K562 (cell line): ENCODE measurements around the gene GALNT12. TPM values are rescaled to one million over a fixed set of nuclear protein-coding genes. Genes with fewer than 3 reads are reported as not detected.
A peak's percentile ranks its signal among the peaks of the same experiment; 100 is the strongest.

Experiments
- ATAC-seq: fragments of 200-7000 bp; cut with Tn5 transposase; 3 replicates; pipeline ENCODE4 v1.9.1; 2020; ENCODE audit warnings: moderate library complexity
- BruUV-seq: library from RNA; stranded (reverse); fragments of 400-500 nt; replicated peaks from 2 replicates; lab custom pipeline; 2021; lab: Mats Ljungman, UMichigan
- CTCF ChIA-PET: fragments of 300-600 bp; formaldehyde crosslinking; extraction: SDS; loops from one replicate; lab custom pipeline; 2021; ENCODE audit warnings: low intra/inter-chr PET ratio; lab: Yijun Ruan, JAX
- POLR2A ChIA-PET: fragments of 300-600, 350-650 bp; sonication (Branson Sonifier 250); formaldehyde crosslinking; extraction: SDS; loops from one replicate; lab custom pipeline; 2021; ENCODE audit warnings: antibody characterized with exemption, inconsistent platforms; lab: Yijun Ruan, JAX
- DNase-seq, 4 experiments: peaks; one replicate each; pipeline versions ENCODE4 v3.0.0 to v3.0.0-alpha.2; 2011 to 2018; ENCODE audit warnings: low spot score in 3 of 4, mixed read lengths in 3 of 4; ENCODE audit errors: extremely low read depth in 1 of 4
- FAIRE-seq: peaks from 2 replicates; lab custom pipeline; 2011; peaks lifted over from hg19 to GRCh38; lab: Jason Lieb, UNC
- H2AFZ ChIP-seq: 2 replicates; pipeline ENCODE4 v1.6.0; 2011; ENCODE audit warnings: low read depth, low read length, control low read depth, inconsistent platforms
- H3K27ac ChIP-seq: fragments of 200-600 bp; 3 replicates; pipeline ENCODE4 v1.8.0; 2011; ENCODE audit warnings: low read depth, mild to moderate bottlenecking, control low read depth, inconsistent platforms, low read length, moderate library complexity, mixed read lengths; ENCODE audit errors: extremely low read depth
- H3K27me3 ChIP-seq, 2 experiments: fragments of 300-600 bp in 1 of 2; 2 replicates in 1 of 2; 3 replicates in 1 of 2; pipeline versions ENCODE4 v1.6.0 to v1.8.0; 2011; ENCODE audit warnings: inconsistent platforms in 2 of 2, low read length in 2 of 2, mild to moderate bottlenecking in 1 of 2, mixed read lengths in 1 of 2, moderate library complexity in 1 of 2; ENCODE audit not compliant: control insufficient read depth in 2 of 2, insufficient read depth in 2 of 2
- H3K36me3 ChIP-seq: fragments of 300-600 bp; 3 replicates; pipeline ENCODE4 v1.8.0; 2011; ENCODE audit warnings: mild to moderate bottlenecking, low read length, inconsistent platforms; ENCODE audit not compliant: control insufficient read depth, insufficient read depth
- H3K4me1 ChIP-seq, 2 experiments: fragments of 200-600 bp in 1 of 2; replicated peaks in 1 of 2; 2 replicates in 1 of 2; 3 replicates in 1 of 2; pipeline versions ENCODE4 v1.5.1 to v1.8.0; 2011; ENCODE audit warnings: inconsistent platforms in 2 of 2, low read length in 2 of 2, mild to moderate bottlenecking in 1 of 2, mixed read lengths in 1 of 2, moderate library complexity in 1 of 2; ENCODE audit not compliant: control insufficient read depth in 2 of 2, insufficient read depth in 2 of 2
- H3K4me2 ChIP-seq: 2 replicates; pipeline ENCODE4 v1.6.1; 2011; ENCODE audit warnings: low read length, control low read depth, inconsistent platforms, mixed read lengths; ENCODE audit not compliant: insufficient read depth
- H3K4me3 ChIP-seq: fragments of 200-600 bp; sonication (generic), shearing (Covaris generic); 2 replicates; pipeline ENCODE4 v1.5.1; 2016; ENCODE audit warnings: control low read depth, inconsistent platforms
- H3K79me2 ChIP-seq: fragments of 200-600 bp; 3 replicates; pipeline ENCODE4 v1.8.0; 2011; ENCODE audit warnings: low read length, inconsistent platforms; ENCODE audit not compliant: control insufficient read depth, insufficient read depth
- H3K9ac ChIP-seq, 2 experiments: 2 replicates each; pipeline versions ENCODE4 v1.6.0 to v1.6.1; 2011; ENCODE audit warnings: low read depth in 2 of 2, low read length in 2 of 2, control low read depth in 1 of 2, inconsistent platforms in 1 of 2, mild to moderate bottlenecking in 1 of 2, mixed read lengths in 1 of 2; ENCODE audit not compliant: insufficient read depth in 1 of 2
- H3K9me1 ChIP-seq: one replicate; pipeline ENCODE4 v1.6.0; 2011; ENCODE audit warnings: inconsistent platforms, mild to moderate bottlenecking, low read length, moderate library complexity; ENCODE audit not compliant: control insufficient read depth, insufficient read depth
- H3K9me3 ChIP-seq: replicated peaks from 2 replicates; pipeline ENCODE4 v1.5.1; 2011; ENCODE audit warnings: low read depth, low read length, inconsistent platforms; ENCODE audit not compliant: control insufficient read depth, insufficient read depth
- H4K20me1 ChIP-seq: replicated peaks from 2 replicates; pipeline ENCODE4 v1.6.1; 2011; ENCODE audit warnings: low read length, inconsistent platforms, mixed read lengths; ENCODE audit not compliant: control insufficient read depth, insufficient read depth
- CHD1 ChIP-seq: fragments of 200-600 bp; sonication (generic); IDR thresholded peaks from one replicate; pipeline ENCODE4 v1.6.1; 2012; ENCODE audit warnings: mild to moderate bottlenecking, moderate library complexity, low read length, inconsistent platforms
- MYNN ChIP-seq, 2 experiments: sonication (generic); formaldehyde crosslinking in 1 of 2; IDR thresholded peaks; 2 replicates each; pipeline versions ENCODE4 v1.5.0 to v1.6.1; 2016 to 2020; ENCODE audit warnings: antibody characterized with exemption in 1 of 2, missing genetic modification reagents in 1 of 2
- ZNF584 ChIP-seq: fragments of 200-800 bp; sonication (Bioruptor generic); IDR thresholded peaks from 2 replicates; pipeline ENCODE4 v1.6.1; 2016; ENCODE audit warnings: low read depth, mild to moderate bottlenecking, missing genetic modification characterization, missing compliant biosample characterization
- WGBS: fragments of 100-300 bp; shearing (Covaris generic); methylation state at CpG from one replicate; pipeline ENCODE4 v1.1.6; 2016; ENCODE audit warnings: low coverage, mixed read lengths; ENCODE audit not compliant: insufficient coverage; ENCODE audit errors: missing lambda C conversion rate; 5-methylcytosine and 5-hydroxymethylcytosine counted together
- in situ Hi-C: fragments of 300-500 bp; cut with MboI; formaldehyde crosslinking; loops from 4 replicates; pipeline ENCODE4 v1.15.0; 2018; ENCODE audit warnings: inconsistent platforms, mixed read lengths
- intact Hi-C: fragments of 100-400 bp; cut with micrococcal nuclease; formaldehyde crosslinking; loops from 2 replicates; pipeline ENCODE4 v1.14.2; 2022
- polyA plus RNA-seq, 8 experiments: library from polyadenylated mRNA; depleted of rRNA in 4 of 8; stranded (reverse) in 5 of 8; unstranded in 3 of 8; fragments of >200 nt; fragmentation: Nextera tagmentation in 2 of 8; fragmentation: Illumina TruSeq in 1 of 8; extraction: Ambion mirVana in 2 of 8; extraction: Trizol in 1 of 8; gene quantifications; 2 replicates each; pipeline versions ENCODE4 v1.2.1 to v1.2.3, GENCODE V29; 2011 to 2014; ENCODE audit warnings: inconsistent platforms in 1 of 8, missing spikeins in 1 of 8
- total RNA-seq, 7 experiments: library from RNA; depleted of rRNA in 6 of 7; stranded (reverse); fragments of >200 nt in 6 of 7; fragmentation: Illumina TruSeq in 2 of 7; extraction: Trizol in 2 of 7; gene quantifications; 2 replicates each; pipeline versions ENCODE4 v1.2.1 to v1.2.3, GENCODE V29; 2011 to 2021; ENCODE audit warnings: low replicate concordance in 1 of 7
- TF ChIP-seq, protein P1 (sequence below), 2 experiments: IDR thresholded peaks; 2 replicates each; pipeline ENCODE4 v1.6.1; 2012; ENCODE audit warnings: improper control_type of control experiment in 2 of 2, low read depth in 2 of 2, low read length in 2 of 2, borderline replicate concordance in 1 of 2

Gene GALNT12
- total and polyA plus RNA-seq, 9 of the 15 experiments (the other 6 are each of a cell fraction or from before 2014, with no cell fraction given) = 29.7 to 82.9 (median 44.2) TPM

DNA sequence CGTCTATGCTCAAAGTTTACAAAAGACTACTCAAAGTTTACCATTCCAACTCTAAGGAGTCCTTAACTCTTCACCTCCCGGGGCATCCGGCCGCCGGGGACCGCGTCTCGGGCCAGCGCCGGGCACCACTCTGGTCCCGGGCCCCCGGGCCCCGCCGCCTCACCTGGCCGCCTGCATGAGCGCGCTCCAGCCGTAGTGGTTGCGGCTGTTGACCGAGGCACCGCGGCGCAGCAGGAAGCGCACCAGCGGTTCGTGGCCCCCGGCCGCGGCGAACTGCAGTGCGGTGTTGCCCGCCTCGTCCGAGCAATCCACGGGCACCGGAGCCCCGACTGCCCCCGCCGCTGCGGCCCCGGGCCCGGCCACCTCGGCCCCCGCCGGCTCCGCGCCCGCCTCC is 11.5 kb upstream of the GALNT12 start (continued):
- 0 out of 2 replicates have a peak, but pooled peaks have one; percentile 4 for TF ChIP-seq ZNF584 (CRISPR knock-in tag)
- TF ChIP-seq CHD1 = peak; percentile 84
- TF ChIP-seq, protein P1, sequence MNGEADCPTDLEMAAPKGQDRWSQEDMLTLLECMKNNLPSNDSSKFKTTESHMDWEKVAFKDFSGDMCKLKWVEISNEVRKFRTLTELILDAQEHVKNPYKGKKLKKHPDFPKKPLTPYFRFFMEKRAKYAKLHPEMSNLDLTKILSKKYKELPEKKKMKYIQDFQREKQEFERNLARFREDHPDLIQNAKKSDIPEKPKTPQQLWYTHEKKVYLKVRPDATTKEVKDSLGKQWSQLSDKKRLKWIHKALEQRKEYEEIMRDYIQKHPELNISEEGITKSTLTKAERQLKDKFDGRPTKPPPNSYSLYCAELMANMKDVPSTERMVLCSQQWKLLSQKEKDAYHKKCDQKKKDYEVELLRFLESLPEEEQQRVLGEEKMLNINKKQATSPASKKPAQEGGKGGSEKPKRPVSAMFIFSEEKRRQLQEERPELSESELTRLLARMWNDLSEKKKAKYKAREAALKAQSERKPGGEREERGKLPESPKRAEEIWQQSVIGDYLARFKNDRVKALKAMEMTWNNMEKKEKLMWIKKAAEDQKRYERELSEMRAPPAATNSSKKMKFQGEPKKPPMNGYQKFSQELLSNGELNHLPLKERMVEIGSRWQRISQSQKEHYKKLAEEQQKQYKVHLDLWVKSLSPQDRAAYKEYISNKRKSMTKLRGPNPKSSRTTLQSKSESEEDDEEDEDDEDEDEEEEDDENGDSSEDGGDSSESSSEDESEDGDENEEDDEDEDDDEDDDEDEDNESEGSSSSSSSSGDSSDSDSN (IDR thresholded peaks at IDR 0.05; ENCODE audit: borderline replicate concordance in 1 of 2, low read depth in 2 of 2, low read length in 2 of 2) = peak; percentile 48 to 61; a peak in 1 of 4 replicates
- TF ChIP-seq MYNN (IDR thresholded peaks at IDR 0.05) = no peak
- TF ChIP-seq MYNN (CRISPR knock-in tag; IDR thresholded peaks at IDR 0.05) = no peak

DNA sequence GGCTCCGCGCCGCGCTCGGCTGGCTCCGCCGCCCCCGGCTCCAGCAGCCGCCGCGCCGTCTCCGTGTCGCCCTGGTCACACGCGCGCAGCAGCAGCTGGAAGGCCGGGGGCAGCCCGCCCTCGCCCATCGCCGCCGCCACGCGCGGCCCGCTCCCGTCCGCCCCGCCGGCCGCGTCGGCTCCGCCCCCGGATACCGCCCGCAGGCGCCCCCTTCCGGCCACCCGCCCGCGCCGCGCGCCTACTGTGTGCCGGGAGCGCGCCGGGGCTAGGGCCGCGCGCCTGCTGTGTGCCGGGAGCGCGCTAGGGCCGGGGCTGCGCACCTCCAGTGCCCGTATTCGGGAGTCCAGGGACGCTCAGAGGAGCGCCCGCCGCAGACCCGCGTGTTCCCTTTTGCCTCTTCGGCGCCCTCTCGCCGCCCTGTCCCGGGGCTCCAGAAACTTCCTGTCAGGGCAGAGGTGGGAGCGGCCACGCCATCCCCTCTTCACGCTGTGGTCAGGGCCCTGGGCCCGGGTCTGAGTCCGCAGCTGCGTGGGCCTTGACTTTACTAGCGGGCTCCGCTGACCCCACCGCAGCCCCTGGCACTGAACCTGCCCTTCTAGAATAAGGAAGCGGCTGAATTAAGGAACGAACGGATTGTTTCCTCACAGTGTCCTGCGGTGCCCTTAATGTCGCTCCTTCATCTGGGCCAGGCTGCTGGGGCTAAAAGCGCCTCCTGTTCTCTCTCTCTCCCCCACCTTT is 10.9 kb upstream of the GALNT12 start, which contains the start of gene ANKS6:
ANKS6 (minus strand) TSS at position 192 of the 738 bp plus-strand sequence; CDS start at position 128, 64 bp downstream.
- H3K36me3 ChIP-seq = peaks cover 26% of the 10 kb centered on the region; the same call in 2 of the 3 replicates
- 18% methylated on average over 69 of the region's 86 CpGs for WGBS
- H3K27me3 ChIP-seq = no peaks in the 10 kb centered on the region
- peak within 1 kb of the TSS; percentile 66 for H3K4me3 ChIP-seq
- peaks cover 12% of the 10 kb centered on the region; the same call in 1 of the 2 replicates for H4K20me1 ChIP-seq
- peaks cover 40% of the 10 kb centered on the region for H3K79me2 ChIP-seq
- intact Hi-C loops = loop anchor here (5.0 kb wide), 1 partner anchor 36 kb away; no protein-coding TSS in a partner anchor
- H2AFZ ChIP-seq = peak within 1 kb of the TSS; percentile 95
- ChIA-PET CTCF (interaction anchor here (0.6 to 1.3 kb wide), 2 partner anchors 366 to 873 kb away, joined by 3 read pairs; no protein-coding TSS in a partner anchor), POLR2A (interaction anchor here (2.1 kb wide), 1 partner anchor 12 kb away, joined by 5 read pairs; no protein-coding TSS in a partner anchor)
- BruUV-seq = no TSS peak
- no peaks in the 10 kb centered on the region; the same call in 1 of the 2 replicates for H3K9me3 ChIP-seq
- ATAC-seq = peak; percentile 87
- H3K9me1 ChIP-seq = peaks cover 8% of the 10 kb centered on the region
- H3K9ac ChIP-seq = peak within 1 kb of the TSS; percentile 70 to 91
- no peak for FAIRE-seq
- peaks cover 27 to 30% of the 10 kb centered on the region in 2 experiments; a peak in 4 of 5 replicates for H3K4me1 ChIP-seq
- in situ Hi-C loops = loop anchor here (25.0 kb wide), 1 partner anchor 884 kb away; the partner anchor contains the start of gene TRMO
- peak within 1 kb of the TSS; percentile 83 for H3K4me2 ChIP-seq
- H3K27ac ChIP-seq = peak within 1 kb of the TSS; percentile 71
- peak; percentile 89 to 95 (median 94) for DNase-seq
